GM12891 (cell line): Measurements from ENCODE around the gene KIAA1549.

Experiments
- POLR2A ChIP-seq: IDR thresholded peaks from 2 replicates; pipeline ENCODE4 v1.6.1; 2011; ENCODE audit warnings: low read depth, low read length, control low read depth
- POLR2AphosphoS5 ChIP-seq: IDR thresholded peaks from 2 replicates; pipeline ENCODE4 v1.6.1; 2011; ENCODE audit warnings: low read depth, low read length, control low read depth
- TAF1 ChIP-seq: IDR thresholded peaks from 2 replicates; pipeline ENCODE4 v1.6.1; 2011; ENCODE audit warnings: low read depth, low read length, control low read depth

DNA sequence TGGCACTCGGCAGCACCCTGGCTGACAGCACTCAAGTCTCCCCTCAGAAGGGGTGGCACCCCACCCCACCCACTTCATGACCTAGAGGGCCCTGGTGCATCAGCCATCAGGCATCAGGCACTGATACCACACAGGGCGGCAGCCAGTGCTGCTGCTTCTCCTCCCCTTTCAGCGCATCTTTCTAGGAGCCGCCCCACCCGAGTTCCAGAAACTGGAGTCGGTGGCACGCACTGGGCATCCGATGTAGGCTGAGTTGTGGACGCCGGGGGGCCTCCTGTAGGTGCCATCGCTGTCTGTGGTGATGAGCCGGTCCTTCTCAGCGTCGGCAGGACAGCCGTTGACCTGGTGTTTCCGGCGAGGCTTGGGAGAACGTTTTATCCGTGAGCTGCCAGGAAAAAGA is 113.4 kb downstream of the KIAA1549 start:
- no peak for TF ChIP-seq POLR2AphosphoS5
- TF ChIP-seq TAF1: no peak
- TF ChIP-seq POLR2A: no peak
